Naive thymus-derived CD4-positive, alpha-beta T cell (primary cell): ENCODE data around the gene CCNE1. TPM values are rescaled to one million over a fixed set of nuclear protein-coding genes. Genes with fewer than 3 reads are reported as not detected.

ENCODE experiments used
- ATAC-seq: fragments of 150-1000 bp; cut with Tn5 transposase; 2 replicates; pipeline ENCODE4 v1.10.0; 2021; ENCODE audit warnings: mild to moderate bottlenecking, moderate library complexity
- CTCF ChIA-PET: fragments of 350-600 bp; sonication (Branson Sonifier 250); formaldehyde crosslinking; loops from one replicate; lab custom pipeline; 2021; ENCODE audit warnings: antibody characterized with exemption; lab: Charles Lee
- POLR2A ChIA-PET: fragments of 350-600 bp; sonication (Branson Sonifier 250); formaldehyde crosslinking; loops from one replicate; lab custom pipeline; 2021; ENCODE audit warnings: antibody characterized with exemption, inconsistent platforms; lab: Charles Lee
- DNase-seq, 9 donors: peaks; one replicate each; pipeline versions ENCODE4 v3.0.0 to v3.0.0-alpha.2; 2020 to 2022; ENCODE audit warnings: mixed read lengths in 1 of 9
- H3K27ac ChIP-seq: one replicate; pipeline ENCODE4 v1.7.0; 2013; ENCODE audit warnings: mild to moderate bottlenecking, low read depth, low read length, moderate library complexity
- H3K27me3 ChIP-seq, 2 donors: one replicate each; pipeline ENCODE4 v1.7.0; 2013; ENCODE audit warnings: low read length in 2 of 2, mild to moderate bottlenecking in 2 of 2, moderate library complexity in 2 of 2; ENCODE audit not compliant: control insufficient read depth in 2 of 2, insufficient read depth in 2 of 2
- H3K36me3 ChIP-seq, 3 experiments: 1 replicate in 2 of 3; 2 replicates in 1 of 3; pipeline ENCODE4 v1.7.0; 2013; ENCODE audit warnings: low read length in 3 of 3, mild to moderate bottlenecking in 3 of 3, moderate library complexity in 1 of 3; ENCODE audit not compliant: insufficient read depth in 3 of 3, control insufficient read depth in 2 of 3
- H3K4me1 ChIP-seq, 2 donors: one replicate each; pipeline ENCODE4 v1.7.0; 2013; ENCODE audit warnings: low read length in 2 of 2, mild to moderate bottlenecking in 2 of 2, moderate library complexity in 1 of 2; ENCODE audit not compliant: control insufficient read depth in 2 of 2, insufficient read depth in 2 of 2
- H3K4me3 ChIP-seq: 2 replicates; pipeline ENCODE4 v1.7.0; 2013; ENCODE audit warnings: mild to moderate bottlenecking, low read length
- H3K9me3 ChIP-seq, 3 experiments: 1 replicate in 2 of 3; 2 replicates in 1 of 3; pipeline ENCODE4 v1.7.0; 2013; ENCODE audit warnings: low read length in 3 of 3; ENCODE audit not compliant: control insufficient read depth in 2 of 3
- H3K27ac Mint-ChIP-seq, 9 donors: one replicate each; pipeline ENCODE4 v1.8.0; 2020 to 2022; ENCODE audit warnings: mixed read lengths in 9 of 9, mild to moderate bottlenecking in 8 of 9, moderate library complexity in 5 of 9, inconsistent platforms in 2 of 9
- H3K27me3 Mint-ChIP-seq, 5 donors: one replicate each; pipeline ENCODE4 v1.8.0; 2021 to 2022; ENCODE audit warnings: mixed read lengths in 5 of 5, mild to moderate bottlenecking in 1 of 5
- H3K36me3 Mint-ChIP-seq, 5 donors: one replicate each; pipeline ENCODE4 v1.8.0; 2020 to 2022; ENCODE audit warnings: mixed read lengths in 5 of 5, mild to moderate bottlenecking in 3 of 5, inconsistent platforms in 1 of 5
- H3K4me1 Mint-ChIP-seq, 7 donors: one replicate each; pipeline ENCODE4 v1.8.0; 2020 to 2022; ENCODE audit warnings: mixed read lengths in 7 of 7, mild to moderate bottlenecking in 3 of 7, inconsistent platforms in 1 of 7
- H3K4me3 Mint-ChIP-seq, 10 donors: one replicate each; pipeline ENCODE4 v1.8.0; 2020 to 2022; ENCODE audit warnings: mild to moderate bottlenecking in 10 of 10, mixed read lengths in 10 of 10, moderate library complexity in 6 of 10, inconsistent platforms in 2 of 10
- H3K9me3 Mint-ChIP-seq, 11 donors: one replicate each; pipeline ENCODE4 v1.8.0; 2020 to 2022; ENCODE audit warnings: mixed read lengths in 11 of 11, mild to moderate bottlenecking in 4 of 11, inconsistent platforms in 1 of 11, moderate library complexity in 1 of 11
- intact Hi-C, 2 donors: fragments of 100-400 bp; cut with micrococcal nuclease; formaldehyde crosslinking; loops; one replicate each; pipeline ENCODE4 v1.15.1; 2023
- polyA plus RNA-seq, 2 donors: library from polyadenylated mRNA; unstranded; fragments of 300-500 nt; fragmentation: Illumina TruSeq; gene quantifications; one replicate each; pipeline ENCODE4 v1.2.3, GENCODE V29; 2021
- total RNA-seq, 6 experiments: library from RNA in 5 of 6; stranded (reverse) in 5 of 6; gene quantifications; 1 replicate in 5 of 6; 2 replicates in 1 of 6; pipeline ENCODE4 v1.2.3 and lab custom pipeline; 2021 to 2026

Gene CCNE1
- total and polyA plus RNA-seq, 7 experiments from 2014 or later: 1.9 to 36.1 (median 6.1) TPM

DNA sequence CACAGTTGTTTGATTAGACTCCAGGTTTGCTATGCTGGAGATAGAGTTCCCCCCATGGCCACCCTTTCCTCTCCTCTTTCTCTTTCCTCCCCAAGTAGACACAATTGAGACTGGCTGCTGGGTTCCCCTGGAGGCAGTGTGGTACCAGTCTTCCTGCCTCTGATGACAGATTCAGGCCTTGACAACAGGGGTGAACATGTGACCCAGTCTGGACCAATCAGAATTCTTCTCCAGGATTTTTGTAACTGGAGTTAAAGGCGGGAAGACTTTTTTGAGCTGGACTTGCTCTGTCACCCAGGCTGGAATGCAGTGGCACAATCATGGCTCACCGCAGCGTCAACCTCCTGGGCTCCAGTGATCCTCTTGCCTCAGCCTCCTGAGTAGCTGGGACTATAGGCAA, 48.7 kb downstream of the CCNE1 start:
- ATAC-seq (no peak), DNase-seq (no peak)
- peaks cover 0 to 3% of the 10 kb centered on the region in 2 donors for H3K4me1 ChIP-seq
- no peaks in the 10 kb centered on the region for H3K9me3 Mint-ChIP-seq
- H3K27me3 ChIP-seq: peaks cover 0 to 7% of the 10 kb centered on the region in 2 donors
- H3K9me3 ChIP-seq: no peaks in the 10 kb centered on the region
- intact Hi-C loops: no loop called here
- ChIA-PET POLR2A (no interaction called here), CTCF (no interaction called here)
- no peaks in the 10 kb centered on the region for H3K36me3 Mint-ChIP-seq
- no peak overlapping the region for H3K4me3 ChIP-seq
- H3K27me3 Mint-ChIP-seq: peaks cover 4 to 24% (median 8%) of the 10 kb centered on the region in 5 donors
- no peaks in the 10 kb centered on the region for H3K36me3 ChIP-seq
- H3K27ac Mint-ChIP-seq: peak overlapping the region in 1 of 9 donors; percentile 32
- H3K4me3 Mint-ChIP-seq: no peak overlapping the region
- H3K4me1 Mint-ChIP-seq: peaks cover 0 to 6% (median 3%) of the 10 kb centered on the region in 7 donors
- H3K27ac ChIP-seq: no peak overlapping the region

DNA sequence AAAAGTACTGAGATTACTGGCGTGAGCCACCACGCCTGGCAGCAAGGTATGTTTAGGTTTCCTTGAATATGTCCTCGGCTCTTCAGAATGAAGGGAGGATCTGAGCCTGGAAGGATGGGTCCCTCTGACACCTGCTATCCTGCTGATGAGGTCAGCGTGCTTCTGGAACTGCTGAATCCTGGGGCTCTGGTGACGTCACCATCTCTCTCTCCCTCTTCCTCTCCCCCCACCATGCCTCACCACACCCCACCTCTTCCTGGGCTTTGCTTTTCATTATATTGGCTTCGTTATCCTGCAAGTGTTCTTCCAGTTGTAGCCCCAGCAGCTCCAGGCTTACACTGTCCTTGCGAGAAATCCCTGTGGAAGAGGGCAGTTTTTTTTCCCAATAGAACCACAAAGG, 49.8 kb downstream of the CCNE1 start:
- ChIA-PET CTCF (no interaction called here), POLR2A (no interaction called here)
- Mint-ChIP-seq H3K36me3 (peaks cover 0 to 5% (median under 1%) of the 10 kb centered on the region in 5 donors), H3K27me3 (peaks cover 4 to 27% (median 8%) of the 10 kb centered on the region in 5 donors), H3K9me3 (peaks cover 0 to 6% (median 1%) of the 10 kb centered on the region in 11 donors), H3K27ac (no peak overlapping the region), H3K4me3 (no peak overlapping the region), H3K4me1 (peaks cover 0 to 6% (median 3%) of the 10 kb centered on the region in 7 donors)
- Histone ChIP-seq H3K27ac (no peak overlapping the region), H3K9me3 (no peaks in the 10 kb centered on the region), H3K4me1 (peaks cover 0 to 3% of the 10 kb centered on the region in 2 donors), H3K36me3 (no peaks in the 10 kb centered on the region), H3K4me3 (no peak overlapping the region), H3K27me3 (peaks cover 0 to 7% of the 10 kb centered on the region in 2 donors)
- intact Hi-C loops: no loop called here
- DNase-seq (no peak), ATAC-seq (no peak)

- H3K4me3 Mint-ChIP-seq: no peak overlapping the region
Observed at GRCh38 chr19:29866011-29866410, 54.2 kb downstream of the CCNE1 start.

DNA sequence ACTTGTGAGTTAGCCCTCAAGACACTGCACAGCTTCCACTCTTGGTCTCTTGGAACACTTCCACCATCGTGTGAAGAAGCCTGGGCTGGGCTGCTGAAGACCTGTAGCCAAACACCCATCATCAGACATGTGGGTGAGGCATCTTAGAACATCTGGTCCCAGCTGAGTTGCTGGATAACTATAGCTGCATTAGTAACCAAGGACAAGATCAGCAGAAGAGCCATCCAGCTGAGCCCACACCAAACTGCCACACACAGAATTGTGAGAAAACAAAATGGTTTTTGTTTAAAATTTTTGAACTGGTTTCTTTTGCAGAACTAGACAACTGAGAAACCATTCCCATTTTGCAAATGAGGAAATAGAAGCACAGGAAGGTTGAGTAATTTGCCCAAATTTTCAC, 56.2 kb downstream of the CCNE1 start:
- intact Hi-C loops: no loop called here
- Mint-ChIP-seq H3K27me3 (peaks cover 10 to 32% (median 15%) of the 10 kb centered on the region in 5 donors), H3K27ac (no peak overlapping the region), H3K9me3 (peaks cover 0 to 31% (median 6%) of the 10 kb centered on the region in 11 donors), H3K4me1 (peaks cover 0 to 11% (median 4%) of the 10 kb centered on the region in 7 donors), H3K36me3 (peaks cover 0 to 9% (median 4%) of the 10 kb centered on the region in 5 donors), H3K4me3 (no peak overlapping the region)
- ChIA-PET CTCF (interaction anchor here (0.6 to 1.8 kb wide), 6 partner anchors 12 to 119 kb away, joined by 3 to 5 read pairs (median 3); no protein-coding TSS in a partner anchor), POLR2A (interaction anchor here (1.4 kb wide), 1 partner anchor 262 kb away, joined by 3 read pairs; the partner anchor contains the start of gene POP4)
- no peaks in the 10 kb centered on the region for H3K27me3 ChIP-seq
- no peak overlapping the region for H3K27ac ChIP-seq
- no peaks in the 10 kb centered on the region for H3K4me1 ChIP-seq
- H3K36me3 ChIP-seq: no peaks in the 10 kb centered on the region
- H3K9me3 ChIP-seq: peaks cover 0 to 4% (median 0%) of the 10 kb centered on the region in 3 experiments
- no peak overlapping the region for H3K4me3 ChIP-seq
- DNase-seq (no peak), ATAC-seq (no peak)

More at GRCh38 chr19:29866011-29866410, 54.2 kb downstream of the CCNE1 start:
- H3K4me1 ChIP-seq: no peaks in the 10 kb centered on the region
- H3K27me3 ChIP-seq: peaks cover 0 to 3% of the 10 kb centered on the region in 2 donors
- ChIA-PET CTCF (no interaction called here), POLR2A (no interaction called here)
- no peak for DNase-seq
- H3K9me3 Mint-ChIP-seq: peaks cover 0 to 31% (median 6%) of the 10 kb centered on the region in 11 donors
- peaks cover 4 to 32% (median 7%) of the 10 kb centered on the region in 5 donors for H3K27me3 Mint-ChIP-seq
- intact Hi-C loops: no loop called here
- H3K4me3 ChIP-seq: no peak overlapping the region
- peaks cover 0 to 2% (median 0%) of the 10 kb centered on the region in 7 donors for H3K4me1 Mint-ChIP-seq
- H3K36me3 Mint-ChIP-seq: peaks cover 0 to 9% (median 4%) of the 10 kb centered on the region in 5 donors
- H3K36me3 ChIP-seq: no peaks in the 10 kb centered on the region
- H3K9me3 ChIP-seq: peaks cover 0 to 4% (median 0%) of the 10 kb centered on the region in 3 experiments
- H3K27ac ChIP-seq: no peak overlapping the region
- ATAC-seq: no peak
- no peak overlapping the region for H3K27ac Mint-ChIP-seq

DNA sequence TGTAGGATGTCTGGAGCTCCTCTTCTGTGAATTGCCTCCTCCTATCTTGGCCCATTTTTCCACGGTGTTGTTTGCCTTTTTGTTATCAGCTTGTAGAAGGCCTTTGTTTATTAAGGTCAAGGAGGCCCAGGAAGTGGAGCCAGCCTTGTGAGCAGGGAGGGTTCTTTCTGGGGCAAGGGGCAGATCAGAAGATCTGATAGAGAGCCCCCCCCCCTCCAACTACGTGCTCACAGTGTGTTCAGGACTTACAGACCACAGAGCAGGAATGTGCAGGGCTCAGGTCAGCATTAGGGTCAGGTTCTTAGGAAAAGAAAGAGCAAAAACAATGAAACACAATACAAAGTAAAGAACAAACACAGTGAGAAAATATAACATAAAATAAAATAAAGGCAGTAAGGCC, 59.4 kb downstream of the CCNE1 start:
- ChIA-PET CTCF (interaction anchor here (0.6 to 6.7 kb wide), 7 partner anchors 16 to 265 kb away, joined by 3 to 90 read pairs (median 5); partner anchors contain the start of gene POP4), POLR2A (no interaction called here)
- Histone ChIP-seq H3K36me3 (no peaks in the 10 kb centered on the region), H3K27ac (no peak overlapping the region), H3K4me1 (no peaks in the 10 kb centered on the region), H3K9me3 (peaks cover 0 to 4% (median 0%) of the 10 kb centered on the region in 3 experiments), H3K4me3 (no peak overlapping the region), H3K27me3 (no peaks in the 10 kb centered on the region)
- ATAC-seq (no peak), DNase-seq (no peak)
- Mint-ChIP-seq H3K27ac (no peak overlapping the region), H3K4me1 (peaks cover 0 to 11% (median 6%) of the 10 kb centered on the region in 7 donors), H3K9me3 (peaks cover 0 to 29% (median 6%) of the 10 kb centered on the region in 11 donors), H3K27me3 (peaks cover 6 to 25% (median 13%) of the 10 kb centered on the region in 5 donors), H3K4me3 (peak overlapping the region in 5 of 10 donors; percentile 25 to 55 (median 36)), H3K36me3 (peaks cover 0 to 8% (median 4%) of the 10 kb centered on the region in 5 donors)
- intact Hi-C loops: loop anchor here in 1 of 2 donors (10.0 kb wide), 2 partner anchors 266 to 784 kb away; partner anchors contain the start of gene POP4

GRCh38 chr19:29872224-29872731, 60.5 kb downstream of the CCNE1 start:
- H3K9me3 Mint-ChIP-seq: peaks cover 0 to 17% (median 0%) of the 10 kb centered on the region in 11 donors
- CTCF ChIA-PET: interaction anchor here (0.7 to 6.7 kb wide), 25 partner anchors 14 to 266 kb away, joined by 3 to 90 read pairs (median 3); partner anchors contain the start of gene POP4
- no peak overlapping the region for H3K4me3 ChIP-seq

More at GRCh38 chr19:29872224-29872731, 60.5 kb downstream of the CCNE1 start:
- Histone ChIP-seq H3K36me3 (no peaks in the 10 kb centered on the region), H3K27me3 (no peaks in the 10 kb centered on the region), H3K27ac (no peak overlapping the region), H3K9me3 (peaks cover 0 to 3% (median 0%) of the 10 kb centered on the region in 3 experiments), H3K4me1 (no peaks in the 10 kb centered on the region)
- H3K4me1 Mint-ChIP-seq: peaks cover 0 to 15% (median 9%) of the 10 kb centered on the region in 7 donors
- DNase-seq (peak in 4 of 9 donors; percentile 12 to 17 (median 14)), ATAC-seq (peak; percentile 43)
- peaks cover 6 to 25% (median 14%) of the 10 kb centered on the region in 5 donors for H3K27me3 Mint-ChIP-seq
- peak overlapping the region; percentile 62 to 84 (median 76) for H3K4me3 Mint-ChIP-seq
- peaks cover 0 to 3% (median 2%) of the 10 kb centered on the region in 5 donors for H3K36me3 Mint-ChIP-seq
- POLR2A ChIA-PET: interaction anchor here (1.0 to 1.6 kb wide), 4 partner anchors 41 to 267 kb away, joined by 3 to 5 read pairs (median 3); no protein-coding TSS in a partner anchor
- peak overlapping the region in 2 of 9 donors; percentile 36 to 38 for H3K27ac Mint-ChIP-seq
- intact Hi-C loops: loop anchor here (2.0 to 10.0 kb wide), 4 partner anchors 61 to 783 kb away; partner anchors contain the start of genes CCNE1 (in 2 of the 2) and POP4 (in 1 of the 2)
